IMR-90 (cell line): ENCODE measurements around the gene GLUD1. TPM values are rescaled to one million over a fixed set of nuclear protein-coding genes. Genes with fewer than 3 reads are reported as not detected.

Experiments
- ATAC-seq: fragments of 200-7000 bp; cut with Tn5 transposase; 2 replicates; pipeline ENCODE4 v1.9.1; 2020; ENCODE audit warnings: low read depth, mild to moderate bottlenecking, moderate library complexity
- Bru-seq: library from RNA; stranded (reverse); fragments of 400-500 nt; gene quantifications from one replicate; lab custom pipeline; 2021; lab: Mats Ljungman, UMichigan
- BruChase-seq, 2 experiments: library from RNA; stranded (reverse); fragments of 400-500 nt; gene quantifications; one replicate each; lab custom pipeline; 2021; lab: Mats Ljungman, UMichigan
- BruUV-seq: library from RNA; stranded (reverse); fragments of 400-500 nt; replicated peaks from 2 replicates; lab custom pipeline; 2021; lab: Mats Ljungman, UMichigan
- CTCF ChIA-PET: fragments of 300-600 bp; formaldehyde crosslinking; extraction: SDS; loops from one replicate; lab custom pipeline; 2021; ENCODE audit warnings: antibody characterized with exemption; lab: Yijun Ruan, JAX
- POLR2A ChIA-PET: fragments of 300-600 bp; sonication (Branson Sonifier 250); formaldehyde crosslinking; loops from one replicate; lab custom pipeline; 2022; ENCODE audit warnings: antibody characterized with exemption; ENCODE audit not compliant: unreplicated experiment; lab: Charles Lee
- DNase-seq: peaks from one replicate; pipeline ENCODE4 v3.0.0; 2013
- H2AFZ ChIP-seq: replicated peaks from 2 replicates; pipeline ENCODE3; 2013; ENCODE audit warnings: low read length, mild to moderate bottlenecking; ENCODE audit not compliant: poor library complexity
- H2AK5ac ChIP-seq: 2 replicates; pipeline ENCODE4 v1.6.1; 2013; ENCODE audit warnings: low read depth, low read length, inconsistent platforms
- H2AK9ac ChIP-seq: replicated peaks from 2 replicates; pipeline ENCODE3; 2013; ENCODE audit warnings: mild to moderate bottlenecking, low read depth, low read length, moderate library complexity; ENCODE audit not compliant: poor library complexity
- H2BK120ac ChIP-seq: 2 replicates; pipeline ENCODE4 v1.6.1; 2013; ENCODE audit warnings: low read depth, low read length, inconsistent platforms
- H2BK15ac ChIP-seq: 3 replicates; pipeline ENCODE4 v1.6.1; 2013; ENCODE audit warnings: low read depth, low read length, inconsistent platforms
- H2BK20ac ChIP-seq: 2 replicates; pipeline ENCODE4 v1.6.1; 2013; ENCODE audit warnings: low read depth, mild to moderate bottlenecking, inconsistent platforms, low read length, moderate library complexity
- H2BK5ac ChIP-seq: 2 replicates; pipeline ENCODE4 v1.6.1; 2013; ENCODE audit warnings: mild to moderate bottlenecking, low read depth, low read length, inconsistent platforms; ENCODE audit not compliant: poor library complexity, severe bottlenecking
- H3K14ac ChIP-seq: replicated peaks from 2 replicates; pipeline ENCODE4 v1.6.1; 2013; ENCODE audit warnings: low read depth, low read length, inconsistent platforms
- H3K18ac ChIP-seq: 2 replicates; pipeline ENCODE4 v1.6.1; 2013; ENCODE audit warnings: low read depth, low read length, control low read depth
- H3K23ac ChIP-seq: 2 replicates; pipeline ENCODE4 v1.6.1; 2013; ENCODE audit warnings: low read depth, low read length, inconsistent platforms
- H3K27ac ChIP-seq: 2 replicates; pipeline ENCODE4 v1.5.1; 2013; ENCODE audit warnings: mild to moderate bottlenecking, control low read depth, low read length; ENCODE audit not compliant: insufficient read depth
- H3K27me3 ChIP-seq: 2 replicates; pipeline ENCODE4 v1.6.1; 2013; ENCODE audit warnings: low read length; ENCODE audit not compliant: control insufficient read depth, insufficient read depth
- H3K36me3 ChIP-seq: 2 replicates; pipeline ENCODE4 v1.6.1; 2013; ENCODE audit warnings: low read length, mixed read lengths; ENCODE audit not compliant: control insufficient read depth, insufficient read depth
- H3K4ac ChIP-seq: 2 replicates; pipeline ENCODE4 v1.6.1; 2013; ENCODE audit warnings: low read depth, low read length, inconsistent platforms
- H3K4me1 ChIP-seq: 2 replicates; pipeline ENCODE4 v1.6.1; 2013; ENCODE audit warnings: low read length, mixed read lengths; ENCODE audit not compliant: control insufficient read depth, insufficient read depth
- H3K4me2 ChIP-seq: 2 replicates; pipeline ENCODE4 v1.6.1; 2013; ENCODE audit warnings: low read depth, mild to moderate bottlenecking, control low read depth, low read length, moderate library complexity
- H3K4me3 ChIP-seq: 2 replicates; pipeline ENCODE4 v1.5.1; 2013; ENCODE audit warnings: low read depth, mild to moderate bottlenecking, control low read depth, low read length, moderate library complexity; ENCODE audit not compliant: insufficient read depth
- H3K56ac ChIP-seq: 2 replicates; pipeline ENCODE4 v1.6.1; 2013; ENCODE audit warnings: low read length, inconsistent platforms; ENCODE audit not compliant: insufficient read depth; ENCODE audit errors: extremely low read depth
- H3K79me1 ChIP-seq, 2 experiments: 2 replicates each; pipeline ENCODE4 v1.6.1; 2013; ENCODE audit warnings: low read length in 2 of 2, inconsistent platforms in 1 of 2, low read depth in 1 of 2
- H3K9ac ChIP-seq: 2 replicates; pipeline ENCODE4 v1.6.1; 2013; ENCODE audit warnings: low read depth, low read length, control low read depth
- H3K9me1 ChIP-seq: 2 replicates; pipeline ENCODE4 v1.6.1; 2013; ENCODE audit warnings: low read length, inconsistent platforms; ENCODE audit not compliant: insufficient read depth
- H3K9me3 ChIP-seq: 2 replicates; pipeline ENCODE4 v1.6.1; 2013; ENCODE audit warnings: low read length; ENCODE audit not compliant: control insufficient read depth, insufficient read depth
- H4K20me1 ChIP-seq: 2 replicates; pipeline ENCODE4 v1.6.1; 2013; ENCODE audit warnings: low read length, inconsistent platforms; ENCODE audit not compliant: insufficient read depth
- H4K5ac ChIP-seq: 2 replicates; pipeline ENCODE4 v1.6.1; 2013; ENCODE audit warnings: mild to moderate bottlenecking, low read depth, low read length, control low read depth
- H4K8ac ChIP-seq, 2 experiments: 2 replicates each; pipeline ENCODE4 v1.6.1; 2013; ENCODE audit warnings: low read depth in 2 of 2, low read length in 2 of 2, control low read depth in 1 of 2, inconsistent platforms in 1 of 2
- H4K91ac ChIP-seq: 2 replicates; pipeline ENCODE4 v1.6.1; 2013; ENCODE audit warnings: low read depth, low read length, inconsistent platforms; ENCODE audit not compliant: insufficient read depth
- BHLHE40 ChIP-seq: fragments of 150-350 bp; IDR thresholded peaks from 2 replicates; pipeline ENCODE4 v1.6.1; 2016; ENCODE audit warnings: mild to moderate bottlenecking, low read depth, low read length
- CEBPB ChIP-seq: IDR thresholded peaks from 2 replicates; pipeline ENCODE4 v1.6.1; 2012; ENCODE audit warnings: low read depth, low read length, improper control_type of control experiment
- CHD1 ChIP-seq: IDR thresholded peaks from 2 replicates; pipeline ENCODE4 v1.6.1; 2012; ENCODE audit warnings: low read depth, low read length, improper control_type of control experiment
- CTCF ChIP-seq: conservative IDR thresholded peaks from 2 replicates; pipeline ENCODE4 v1.5.1; 2012; ENCODE audit warnings: mild to moderate bottlenecking, low read depth, low read length, improper control_type of control experiment
- ELK1 ChIP-seq: fragments of 150-350 bp; IDR thresholded peaks from 2 replicates; pipeline ENCODE4 v1.6.1; 2016; ENCODE audit warnings: low read depth, mild to moderate bottlenecking, low read length, moderate library complexity, borderline replicate concordance
- FOS ChIP-seq: fragments of 150-350 bp; IDR thresholded peaks from 2 replicates; pipeline ENCODE4 v1.6.1; 2016; ENCODE audit warnings: low read depth, low read length
- MAFK ChIP-seq: IDR thresholded peaks from 2 replicates; pipeline ENCODE4 v1.6.1; 2012; ENCODE audit warnings: low read depth, low read length, improper control_type of control experiment
- MAZ ChIP-seq: IDR thresholded peaks from 2 replicates; pipeline ENCODE4 v1.6.1; 2012; ENCODE audit warnings: low read depth, mild to moderate bottlenecking, low read length, improper control_type of control experiment, moderate library complexity, borderline replicate concordance
- NFE2L2 ChIP-seq: fragments of 150-350 bp; IDR thresholded peaks from 2 replicates; pipeline ENCODE4 v1.6.1; 2016; ENCODE audit warnings: low read depth, mild to moderate bottlenecking, low read length
- POLR2A ChIP-seq: IDR thresholded peaks from 2 replicates; pipeline ENCODE4 v1.6.1; 2012; ENCODE audit warnings: mild to moderate bottlenecking, low read depth, low read length
- RAD21 ChIP-seq: IDR thresholded peaks from 2 replicates; pipeline ENCODE4 v1.6.1; 2012; ENCODE audit warnings: low read length, improper control_type of control experiment
- RFX5 ChIP-seq: IDR thresholded peaks from 2 replicates; pipeline ENCODE4 v1.8.0; 2012; ENCODE audit warnings: low read depth, mild to moderate bottlenecking, low read length, moderate library complexity
- SMC3 ChIP-seq: fragments of 150-350 bp; IDR thresholded peaks from 2 replicates; pipeline ENCODE4 v1.6.1; 2016; ENCODE audit warnings: low read depth, mild to moderate bottlenecking, antibody characterized with exemption, low read length, moderate library complexity
- WGBS, 2 experiments: methylation state at CpG; one replicate each; pipeline versions ENCODE4 v1.1.5 to v1.1.7; 2013; ENCODE audit warnings: missing lambda C conversion rate in 2 of 2; ENCODE audit not compliant: insufficient read length in 1 of 2; ENCODE audit errors: extremely low coverage in 2 of 2; 5-methylcytosine and 5-hydroxymethylcytosine counted together
- dilution Hi-C: fragments of 300-500 bp; cut with HindIII; formaldehyde crosslinking; loops from one replicate; pipeline ENCODE4 v1.14.3; 2018; ENCODE audit warnings: low sequenced_read_pairs; ENCODE audit not compliant: unreplicated experiment
- in situ Hi-C: fragments of 300-500 bp; cut with MboI; formaldehyde crosslinking; loops from 3 replicates; pipeline ENCODE4 v1.14.3; 2019; ENCODE audit warnings: low sequenced_read_pairs, inconsistent platforms, mixed read lengths
- intact Hi-C: fragments of 100-400 bp; cut with micrococcal nuclease; formaldehyde crosslinking; loops from 2 replicates; pipeline ENCODE4 v1.10.0; 2022
- long read RNA-seq: library from polyadenylated mRNA; unstranded; transcript quantifications from one replicate; pipeline ENCODE4 v2.0.0, GENCODE V29; 2021; ENCODE audit not compliant: unreplicated experiment
- polyA plus RNA-seq, 3 experiments: library from polyadenylated mRNA; depleted of rRNA; stranded (reverse); fragments of >200 nt; gene quantifications; 2 replicates each; pipeline ENCODE4 v1.2.3, GENCODE V29; 2012; ENCODE audit warnings: low replicate concordance in 1 of 3
- total RNA-seq: library from RNA; depleted of rRNA; stranded (reverse); fragments of >200 nt; gene quantifications from 2 replicates; pipeline ENCODE4 v1.2.3, GENCODE V29; 2012; rRNA removed

GLUD1 gene
- 210 and 222 TPM in 2 replicates for total RNA-seq
- polyA plus RNA-seq (2012; rRNA removed): 58.9 and 64.8 TPM in 2 replicates
- 28.1 and 28.9 TPM in 2 replicates for polyA plus RNA-seq (2012; cell fraction: cytosol; rRNA removed)
- 14.4 and 40.2 TPM in 2 replicates for polyA plus RNA-seq (2012; cell fraction: nucleus; rRNA removed; ENCODE audit: low replicate concordance)
- Bru-seq, nascent RNA: percentile 85 among the genes with signal in this experiment
- BruChase-seq, experiment 1, labeled RNA remaining after a 6-hour chase: percentile 91 among the genes with signal in this experiment
- BruChase-seq, experiment 2, labeled RNA remaining after a 2-hour chase: percentile 90 among the genes with signal in this experiment
- long read RNA-seq, transcript GLUD1-201 (13 exons, 3,039 nt): major isoform, 261 of 282 reads
- long read RNA-seq, partial matches to known transcripts: 12 of 282 reads
- long read RNA-seq, other reads (novel, unspliced or antisense): 9 of 282 reads

- peak within 1 kb of the TSS; percentile 92 for H3K4me2 ChIP-seq
- dilution Hi-C loops: no loop called here
- H3K9ac ChIP-seq: peak within 1 kb of the TSS; percentile 98
- H2AK5ac ChIP-seq: peak within 1 kb of the TSS; percentile 79
- H3K23ac ChIP-seq: peak within 1 kb of the TSS; percentile 99
- ChIA-PET POLR2A (no interaction called here), CTCF (no interaction called here)
- TSS peak; percentile 72 for BruUV-seq
- in situ Hi-C loops: no loop called here
- peak within 1 kb of the TSS; percentile 98 for H3K4ac ChIP-seq
- H3K36me3 ChIP-seq: peaks cover 4% of the 10 kb centered on the region; the same call in 1 of the 2 replicates
- H3K27ac ChIP-seq: peak within 1 kb of the TSS; percentile 95
- H4K8ac ChIP-seq: peak within 1 kb of the TSS; percentile 90 to 91
- H3K79me1 ChIP-seq: peaks cover 9 to 67% of the 10 kb centered on the region in 2 experiments
- intact Hi-C loops: loop anchor here (1.0 kb wide), 1 partner anchor 10 kb away; no protein-coding TSS in a partner anchor
- peak within 1 kb of the TSS; percentile 80 for H2BK120ac ChIP-seq
- H2BK5ac ChIP-seq: peak within 1 kb of the TSS; percentile 90
- H3K56ac ChIP-seq: peak within 1 kb of the TSS; percentile 89
- DNase-seq (peak; percentile 84), ATAC-seq (peak; percentile 85)
- peaks cover 6% of the 10 kb centered on the region; the same call in 1 of the 2 replicates for H3K9me1 ChIP-seq
- H4K5ac ChIP-seq: peak within 1 kb of the TSS; percentile 85
- peak within 1 kb of the TSS; percentile 93 for H4K91ac ChIP-seq
- H2BK20ac ChIP-seq: peak within 1 kb of the TSS; percentile 66; the same call in 1 of the 2 replicates
- H2AK9ac ChIP-seq: peak within 1 kb of the TSS; percentile 95
- peaks cover 6% of the 10 kb centered on the region for H3K4me1 ChIP-seq
- peak within 1 kb of the TSS; percentile 97 for H2AFZ ChIP-seq
- peak within 1 kb of the TSS; percentile 43; the same call in 2 of the 3 replicates for H2BK15ac ChIP-seq
- H3K4me3 ChIP-seq: peak within 1 kb of the TSS; percentile 84
- peak within 1 kb of the TSS; percentile 44 for H3K18ac ChIP-seq
- 1% methylated on average over 20 of the region's 111 CpGs; no CpG with 5 or more reads in 1 of the 2 experiments for WGBS, 2 experiments
- H3K9me3 ChIP-seq: no peaks in the 10 kb centered on the region
- peaks cover 25% of the 10 kb centered on the region for H4K20me1 ChIP-seq
- H3K27me3 ChIP-seq: no peaks in the 10 kb centered on the region
- H3K14ac ChIP-seq: peak within 1 kb of the TSS; percentile 99
- TF ChIP-seq MAZ: peak; percentile 57; the same call in 1 of the 2 replicates
- TF ChIP-seq NFE2L2: no peak
- TF ChIP-seq POLR2A: peak; percentile 87
- no peak for TF ChIP-seq CEBPB
- no peak for TF ChIP-seq MAFK
- no peak for TF ChIP-seq FOS
- no peak for TF ChIP-seq RFX5
- no peak for TF ChIP-seq ELK1
- TF ChIP-seq CHD1: no peak
- no peak for TF ChIP-seq RAD21
- peak; percentile 17; the same call in 1 of the 2 replicates for TF ChIP-seq CTCF
- no peak for TF ChIP-seq BHLHE40
- TF ChIP-seq SMC3: no peak
Observed at GRCh38 chr10:87094373-87095235, at the start of gene GLUD1, which contains the start of gene SHLD2. Gene GLUD1, minus strand, starts transcription at chr10:87094843. Its CDS starts 74 bp downstream, at chr10:87094769. Gene SHLD2, plus strand, starts transcription at chr10:87095206. Its CDS starts 56,149 bp downstream, at chr10:87151355.
